Activated CD4-positive, alpha-beta T cell treated with anti-CD3 and anti-CD28 coated beads for 36 hours (primary cell): ENCODE measurements around the gene CELSR1. TPM values are rescaled to one million over a fixed set of nuclear protein-coding genes. Genes with fewer than 3 reads are reported as not detected.

Experiments
- ATAC-seq: fragments of 200-7000 bp; cut with Tn5 transposase; one replicate; pipeline ENCODE4 v1.10.0; 2021; ENCODE audit warnings: mild to moderate bottlenecking, moderate library complexity
- CTCF ChIA-PET: fragments of 350-600 bp; sonication (Branson Sonifier 250); formaldehyde crosslinking; loops from one replicate; lab custom pipeline; 2021; ENCODE audit warnings: antibody characterized with exemption; lab: Charles Lee
- POLR2A ChIA-PET: fragments of 350-600 bp; sonication (Branson Sonifier 250); formaldehyde crosslinking; loops from one replicate; lab custom pipeline; 2021; ENCODE audit warnings: antibody characterized with exemption, inconsistent platforms; lab: Charles Lee
- DNase-seq: peaks from one replicate; pipeline ENCODE4 v3.0.0-alpha.2; 2020
- H3K27ac Mint-ChIP-seq: one replicate; pipeline ENCODE4 v1.8.0; 2021; ENCODE audit warnings: mixed read lengths
- H3K27me3 Mint-ChIP-seq: one replicate; pipeline ENCODE4 v1.8.0; 2021; ENCODE audit warnings: mixed read lengths
- H3K36me3 Mint-ChIP-seq: one replicate; pipeline ENCODE4 v1.8.0; 2021; ENCODE audit warnings: low read depth, mixed read lengths
- H3K4me1 Mint-ChIP-seq: one replicate; pipeline ENCODE4 v1.8.0; 2021; ENCODE audit warnings: mixed read lengths
- H3K4me3 Mint-ChIP-seq: one replicate; pipeline ENCODE4 v1.8.0; 2021; ENCODE audit warnings: mild to moderate bottlenecking, moderate library complexity, mixed read lengths
- H3K9me3 Mint-ChIP-seq: one replicate; pipeline ENCODE4 v1.8.0; 2021; ENCODE audit warnings: low read depth, mixed read lengths
- intact Hi-C, 2 experiments: fragments of 100-400 bp; cut with DNase I in 1 of 2; cut with micrococcal nuclease in 1 of 2; formaldehyde crosslinking; loops; one replicate each; pipeline versions ENCODE4 v1.14.2 to v1.15.1; 2022 to 2024; cut with DNase I, micrococcal nuclease
- total RNA-seq, 2 experiments: library from RNA; stranded (reverse); gene quantifications; one replicate each; pipeline ENCODE4 v1.2.3, GENCODE V29; 2021

CELSR1 gene, protein sequence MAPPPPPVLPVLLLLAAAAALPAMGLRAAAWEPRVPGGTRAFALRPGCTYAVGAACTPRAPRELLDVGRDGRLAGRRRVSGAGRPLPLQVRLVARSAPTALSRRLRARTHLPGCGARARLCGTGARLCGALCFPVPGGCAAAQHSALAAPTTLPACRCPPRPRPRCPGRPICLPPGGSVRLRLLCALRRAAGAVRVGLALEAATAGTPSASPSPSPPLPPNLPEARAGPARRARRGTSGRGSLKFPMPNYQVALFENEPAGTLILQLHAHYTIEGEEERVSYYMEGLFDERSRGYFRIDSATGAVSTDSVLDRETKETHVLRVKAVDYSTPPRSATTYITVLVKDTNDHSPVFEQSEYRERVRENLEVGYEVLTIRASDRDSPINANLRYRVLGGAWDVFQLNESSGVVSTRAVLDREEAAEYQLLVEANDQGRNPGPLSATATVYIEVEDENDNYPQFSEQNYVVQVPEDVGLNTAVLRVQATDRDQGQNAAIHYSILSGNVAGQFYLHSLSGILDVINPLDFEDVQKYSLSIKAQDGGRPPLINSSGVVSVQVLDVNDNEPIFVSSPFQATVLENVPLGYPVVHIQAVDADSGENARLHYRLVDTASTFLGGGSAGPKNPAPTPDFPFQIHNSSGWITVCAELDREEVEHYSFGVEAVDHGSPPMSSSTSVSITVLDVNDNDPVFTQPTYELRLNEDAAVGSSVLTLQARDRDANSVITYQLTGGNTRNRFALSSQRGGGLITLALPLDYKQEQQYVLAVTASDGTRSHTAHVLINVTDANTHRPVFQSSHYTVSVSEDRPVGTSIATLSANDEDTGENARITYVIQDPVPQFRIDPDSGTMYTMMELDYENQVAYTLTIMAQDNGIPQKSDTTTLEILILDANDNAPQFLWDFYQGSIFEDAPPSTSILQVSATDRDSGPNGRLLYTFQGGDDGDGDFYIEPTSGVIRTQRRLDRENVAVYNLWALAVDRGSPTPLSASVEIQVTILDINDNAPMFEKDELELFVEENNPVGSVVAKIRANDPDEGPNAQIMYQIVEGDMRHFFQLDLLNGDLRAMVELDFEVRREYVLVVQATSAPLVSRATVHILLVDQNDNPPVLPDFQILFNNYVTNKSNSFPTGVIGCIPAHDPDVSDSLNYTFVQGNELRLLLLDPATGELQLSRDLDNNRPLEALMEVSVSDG (N-terminal part only)
- total RNA-seq, result under 1 TPM; 0.43 to 0.46 TPM

DNA sequence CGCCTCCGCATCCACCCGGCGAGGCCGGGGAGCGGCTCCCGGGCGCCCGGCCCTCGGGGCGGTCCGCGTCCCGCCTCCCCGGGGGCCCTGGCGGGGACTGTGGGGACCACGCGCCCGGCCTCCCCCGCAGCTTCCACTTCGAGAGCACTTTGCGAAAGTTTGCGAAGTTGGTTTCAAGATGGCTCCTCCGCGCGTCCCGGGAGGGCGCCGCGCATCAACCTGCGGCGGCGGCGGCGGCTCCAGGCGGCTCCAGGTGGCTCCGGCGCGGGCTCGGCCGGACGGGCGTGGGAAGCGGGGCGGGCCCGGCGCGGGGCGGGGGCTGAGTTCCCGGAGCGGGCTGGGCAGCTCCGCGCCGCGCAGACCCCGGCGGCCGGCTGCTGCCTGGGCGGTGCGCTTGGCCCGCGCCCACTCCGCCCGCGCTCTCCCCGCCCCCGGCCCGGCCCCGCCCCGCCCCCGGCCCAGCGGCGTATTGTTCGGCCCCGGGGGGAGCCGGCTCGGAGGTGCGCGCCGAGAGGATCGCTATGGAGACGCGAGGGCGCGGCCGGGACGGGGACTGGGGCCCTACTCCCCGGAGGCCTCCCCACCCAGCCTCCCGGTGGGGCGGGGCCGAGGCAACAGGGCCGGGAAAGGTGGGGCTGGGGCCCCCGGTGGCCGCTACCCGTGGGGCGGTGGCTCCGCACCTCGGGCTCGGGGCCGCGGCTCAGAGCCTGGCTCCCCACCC lies at the start of gene CELSR1:
Gene CELSR1, minus strand, starts transcription at position 396 of the 721 bp plus-strand sequence. CDS start 450 bp downstream, outside the sequence.
- CTCF ChIA-PET, result no interaction called here
- intact Hi-C loops, result no loop called here
- H3K27ac Mint-ChIP-seq, result no peak within 1 kb of the TSS
- H3K4me1 Mint-ChIP-seq, result peaks cover 8% of the 10 kb centered on the region
- peaks cover 29% of the 10 kb centered on the region for H3K27me3 Mint-ChIP-seq
- peak; percentile 55 for DNase-seq
- POLR2A ChIA-PET, result no interaction called here
- no peaks in the 10 kb centered on the region for H3K36me3 Mint-ChIP-seq
- ATAC-seq, result peak; percentile 52
- no peaks in the 10 kb centered on the region for H3K9me3 Mint-ChIP-seq
- H3K4me3 Mint-ChIP-seq, result no peak within 1 kb of the TSS

DNA sequence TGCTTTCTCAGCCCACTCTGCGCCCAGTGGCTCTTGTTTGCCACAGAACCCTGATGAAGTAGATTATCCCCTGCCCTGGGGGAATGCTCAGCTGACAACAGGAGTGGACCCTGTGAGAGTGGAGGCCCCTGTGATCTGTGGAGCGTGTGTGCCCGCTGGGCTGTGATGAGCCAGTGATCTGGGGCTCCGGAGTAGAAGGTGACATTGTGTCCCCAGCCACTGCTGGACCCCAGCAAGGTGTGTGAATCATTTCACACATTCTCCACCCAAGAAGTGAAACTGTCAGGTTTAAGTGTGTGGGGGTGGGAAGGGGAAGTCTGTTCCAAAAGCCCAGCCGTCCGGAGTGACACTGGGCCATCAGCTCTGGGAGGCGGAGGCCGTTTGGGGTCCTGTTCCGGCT lies 49.6 kb upstream of the CELSR1 start:
- CTCF ChIA-PET, result interaction anchor here (0.5 to 1.9 kb wide), 3 partner anchors 23 to 303 kb away, joined by 3 to 6 read pairs (median 4); no protein-coding TSS in a partner anchor
- no peaks in the 10 kb centered on the region for H3K27me3 Mint-ChIP-seq
- H3K4me1 Mint-ChIP-seq, result peaks cover 20% of the 10 kb centered on the region
- no peaks in the 10 kb centered on the region for H3K9me3 Mint-ChIP-seq
- no peaks in the 10 kb centered on the region for H3K36me3 Mint-ChIP-seq
- DNase-seq (peak; percentile 26), ATAC-seq (peak; percentile 57)
- peak overlapping the region; percentile 72 for H3K27ac Mint-ChIP-seq
- peak overlapping the region; percentile 21 for H3K4me3 Mint-ChIP-seq
- POLR2A ChIA-PET, result interaction anchor here (0.6 kb wide), 1 partner anchor 91 kb away, joined by 3 read pairs; no protein-coding TSS in a partner anchor
- intact Hi-C loops, result no loop called here

DNA sequence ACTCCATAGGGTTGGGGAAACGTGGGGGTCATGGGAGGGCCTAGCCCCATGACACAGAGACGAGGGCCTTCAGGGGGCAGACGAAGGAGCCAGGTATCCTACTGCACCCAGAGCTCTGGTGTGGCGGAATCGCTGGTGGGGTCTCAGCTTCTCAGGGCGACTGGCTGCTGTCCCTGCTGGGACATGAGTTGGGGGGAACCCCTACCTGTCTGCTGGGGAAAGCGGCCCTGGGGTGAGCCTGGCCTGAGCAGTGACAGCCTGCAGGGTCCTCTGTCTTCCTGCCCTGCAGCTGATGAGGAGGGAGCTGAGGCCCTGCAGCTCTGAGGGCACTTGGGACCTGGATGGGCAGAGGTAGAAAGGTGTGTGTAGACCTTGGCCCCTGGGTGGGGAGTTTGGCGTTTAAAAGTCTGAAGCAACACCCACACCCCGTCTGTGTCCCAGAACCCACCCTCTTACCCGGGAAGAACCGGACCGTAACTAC lies 49.2 kb upstream of the CELSR1 start:
- H3K4me1 Mint-ChIP-seq, result peaks cover 17% of the 10 kb centered on the region
- ChIA-PET POLR2A (no interaction called here), CTCF (interaction anchor here (0.5 to 0.6 kb wide), 2 partner anchors 172 to 304 kb away, joined by 3 to 4 read pairs; no protein-coding TSS in a partner anchor)
- ATAC-seq (no peak), DNase-seq (no peak)
- no peak overlapping the region for H3K27ac Mint-ChIP-seq
- H3K9me3 Mint-ChIP-seq, result no peaks in the 10 kb centered on the region
- H3K36me3 Mint-ChIP-seq, result no peaks in the 10 kb centered on the region
- intact Hi-C loops, result no loop called here
- H3K27me3 Mint-ChIP-seq, result no peaks in the 10 kb centered on the region
- H3K4me3 Mint-ChIP-seq, result no peak overlapping the region

DNA sequence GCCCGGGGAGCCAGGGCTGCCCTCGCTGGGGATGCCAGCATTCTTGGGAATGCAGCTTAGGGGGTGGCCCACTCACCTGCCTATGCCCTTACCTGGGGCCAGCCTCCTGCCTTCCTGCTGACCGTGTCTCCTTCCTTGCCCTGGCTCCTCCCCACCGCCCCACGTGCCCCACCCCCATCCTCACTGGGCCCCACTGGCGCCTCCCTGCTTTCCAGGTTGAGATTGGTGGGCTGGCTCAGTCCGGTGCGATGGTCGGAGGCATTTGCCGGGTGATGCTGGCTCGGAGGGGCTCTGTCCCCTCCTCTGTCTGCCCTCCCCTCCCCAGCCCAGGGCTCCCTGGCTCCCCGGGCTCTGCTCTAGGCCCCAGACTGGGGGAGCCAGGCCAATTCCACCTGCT lies 48.7 kb upstream of the CELSR1 start:
- Mint-ChIP-seq H3K27me3 (no peaks in the 10 kb centered on the region), H3K4me1 (peaks cover 22% of the 10 kb centered on the region), H3K27ac (no peak overlapping the region), H3K9me3 (no peaks in the 10 kb centered on the region), H3K36me3 (no peaks in the 10 kb centered on the region), H3K4me3 (no peak overlapping the region)
- no peak for ATAC-seq
- no peak for DNase-seq
- intact Hi-C loops, result no loop called here
- ChIA-PET POLR2A (no interaction called here), CTCF (no interaction called here)

DNA sequence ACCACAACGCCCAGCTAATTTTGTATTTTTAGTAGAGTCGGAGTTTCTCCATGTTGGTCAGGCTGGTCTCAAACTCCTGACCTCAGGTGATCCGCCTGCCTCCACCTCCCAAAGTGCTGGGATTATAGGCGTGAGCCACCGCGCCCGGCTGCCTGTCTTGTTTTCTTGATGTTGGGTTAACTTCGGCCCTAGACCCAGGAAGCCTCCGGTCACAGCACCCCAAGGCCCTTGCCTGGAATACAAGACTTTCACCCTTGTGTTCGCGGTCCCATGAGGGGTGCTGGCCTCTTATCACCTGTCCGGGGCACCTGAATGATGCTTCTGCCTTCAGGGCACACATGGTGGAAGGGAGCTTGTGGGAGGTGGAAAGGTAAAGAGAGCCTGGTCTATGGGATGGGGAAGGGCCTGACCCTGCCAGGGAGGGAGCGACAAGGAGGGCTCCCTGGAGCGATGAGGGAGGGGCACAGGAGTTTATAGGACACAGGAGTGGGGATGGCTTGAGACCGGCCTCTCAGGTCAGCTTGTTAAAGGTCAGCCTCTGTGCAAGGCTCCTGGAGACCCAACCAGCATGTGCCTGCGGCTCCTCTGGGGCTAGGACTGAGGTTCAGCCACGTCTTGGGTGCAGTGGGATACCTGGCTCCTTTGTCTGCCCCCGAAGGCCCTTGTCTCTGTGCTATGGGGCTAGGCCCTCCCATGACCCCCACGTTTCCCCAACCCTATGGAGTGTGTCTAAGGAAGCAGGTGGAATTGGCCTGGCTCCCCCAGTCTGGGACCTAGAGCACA lies 48.1 kb upstream of the CELSR1 start:
- peaks cover 24% of the 10 kb centered on the region for H3K4me1 Mint-ChIP-seq

DNA sequence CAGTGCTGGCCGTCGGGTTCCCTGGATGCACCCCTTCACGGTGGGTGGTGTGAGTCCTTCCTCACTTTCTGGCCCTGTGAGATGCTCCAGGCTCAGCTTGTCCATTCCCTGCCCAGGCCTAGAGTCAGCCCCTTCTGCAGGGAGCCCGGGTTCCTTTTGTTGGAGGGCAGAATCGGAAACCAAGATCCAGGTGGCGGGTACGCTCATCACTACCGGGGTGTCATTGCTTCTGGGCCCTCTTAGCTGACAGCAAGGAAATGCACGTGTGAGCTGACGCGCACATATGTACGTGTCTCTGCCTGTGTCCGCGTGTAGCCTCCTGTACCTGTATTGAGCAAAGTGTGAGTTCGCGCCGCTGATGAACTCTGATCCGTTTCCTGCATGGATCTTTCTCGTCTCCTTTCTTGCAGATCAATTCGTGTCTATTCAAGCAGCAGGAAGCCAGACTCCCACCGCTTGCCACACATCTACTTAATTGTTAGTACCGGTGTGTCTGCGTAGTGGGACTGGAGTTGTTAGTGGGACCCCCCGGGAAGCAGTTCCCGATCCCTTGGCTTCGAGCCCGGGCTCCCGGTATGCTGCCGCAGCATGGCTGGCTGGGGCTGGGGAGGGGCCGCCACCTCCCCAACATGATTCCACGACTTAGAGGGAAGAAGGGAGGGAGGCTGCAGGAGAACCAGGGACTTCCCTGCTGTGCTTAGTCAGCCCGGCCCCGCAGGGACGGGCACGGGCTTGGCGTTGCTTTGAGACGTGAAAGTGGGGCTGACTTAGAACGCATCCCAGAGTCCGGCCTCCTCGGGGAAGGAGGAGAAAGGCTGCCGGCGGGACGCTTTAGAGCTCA lies 46.9 kb upstream of the CELSR1 start:
- CTCF ChIA-PET, result no interaction called here
- DNase-seq, result no peak
- no peaks in the 10 kb centered on the region for H3K36me3 Mint-ChIP-seq
- POLR2A ChIA-PET, result no interaction called here
- H3K4me1 Mint-ChIP-seq, result peaks cover 30% of the 10 kb centered on the region
- no peaks in the 10 kb centered on the region for H3K9me3 Mint-ChIP-seq
- H3K4me3 Mint-ChIP-seq, result no peak overlapping the region
- H3K27me3 Mint-ChIP-seq, result no peaks in the 10 kb centered on the region
- no peak for ATAC-seq
- H3K27ac Mint-ChIP-seq, result no peak overlapping the region
- intact Hi-C loops, result no loop called here

More for the DNA sequence above, 48.1 kb upstream of the CELSR1 start:
- ATAC-seq, result no peak
- H3K9me3 Mint-ChIP-seq, result no peaks in the 10 kb centered on the region
- ChIA-PET CTCF (no interaction called here), POLR2A (no interaction called here)
- no peak overlapping the region for H3K4me3 Mint-ChIP-seq
- no peaks in the 10 kb centered on the region for H3K36me3 Mint-ChIP-seq
- DNase-seq, result no peak
- intact Hi-C loops, result no loop called here
- no peaks in the 10 kb centered on the region for H3K27me3 Mint-ChIP-seq
- H3K27ac Mint-ChIP-seq, result no peak overlapping the region

DNA sequence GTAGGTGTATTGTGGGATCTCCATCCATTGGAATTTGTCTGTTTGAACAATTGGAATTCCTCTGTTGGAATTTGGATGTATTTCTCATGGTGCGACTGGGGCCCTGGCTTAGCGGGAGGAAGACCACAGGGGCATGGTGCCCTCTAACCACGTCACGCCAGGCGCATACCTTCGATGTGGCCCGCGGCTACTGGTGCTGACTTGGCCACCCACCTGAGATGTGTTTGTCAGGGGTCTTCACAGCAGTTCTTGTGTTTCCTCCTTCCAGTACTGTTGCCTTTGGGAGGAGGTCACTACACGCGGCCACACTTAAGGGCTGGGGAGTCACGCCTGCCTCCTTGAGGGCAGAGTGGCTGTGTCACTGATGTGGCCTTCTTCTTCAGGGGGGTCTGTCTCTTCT lies 46.2 kb upstream of the CELSR1 start:
- Mint-ChIP-seq H3K27ac (no peak overlapping the region), H3K9me3 (no peaks in the 10 kb centered on the region), H3K4me3 (no peak overlapping the region), H3K4me1 (peaks cover 37% of the 10 kb centered on the region), H3K27me3 (no peaks in the 10 kb centered on the region), H3K36me3 (no peaks in the 10 kb centered on the region)
- ATAC-seq, result no peak
- DNase-seq, result no peak
- intact Hi-C loops, result no loop called here
- CTCF ChIA-PET, result no interaction called here
- POLR2A ChIA-PET, result no interaction called here

DNA sequence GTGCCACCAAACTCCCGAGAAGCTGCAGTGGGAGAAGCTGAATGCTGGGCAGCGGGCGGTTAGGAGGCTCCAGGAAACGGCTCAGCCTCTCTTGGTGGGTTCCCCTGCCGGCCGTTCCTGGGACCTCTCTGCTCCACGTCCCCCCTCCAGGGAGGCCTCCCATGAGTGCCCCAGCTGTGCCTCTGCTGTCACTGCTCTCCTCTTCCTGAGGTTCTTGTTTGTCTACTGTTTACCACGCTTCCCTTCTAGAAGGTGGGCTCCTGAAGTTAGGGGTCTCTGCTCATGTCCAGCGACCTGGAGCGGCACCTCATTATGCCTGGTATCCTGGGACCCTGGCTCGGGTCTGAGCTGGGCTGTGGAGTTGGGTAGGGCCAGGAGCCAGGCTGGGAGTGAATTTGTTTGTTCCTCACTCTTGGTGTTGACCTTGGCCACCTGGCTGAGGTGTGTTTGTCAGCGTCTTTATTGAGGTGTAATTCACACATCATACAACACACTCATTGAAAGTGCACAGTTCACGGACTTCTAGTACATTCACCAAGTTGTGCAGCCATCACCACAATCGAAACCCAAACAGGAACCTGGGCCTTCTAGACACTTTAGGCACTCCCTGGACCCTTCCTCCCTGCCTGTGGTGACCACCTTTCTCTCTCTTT lies 45.0 kb upstream of the CELSR1 start:
- no peaks in the 10 kb centered on the region for H3K9me3 Mint-ChIP-seq
- CTCF ChIA-PET, result interaction anchor here (0.9 kb wide), 1 partner anchor 19 kb away, joined by 3 read pairs; no protein-coding TSS in a partner anchor
- POLR2A ChIA-PET, result no interaction called here
- H3K4me1 Mint-ChIP-seq, result peaks cover 38% of the 10 kb centered on the region
- H3K36me3 Mint-ChIP-seq, result no peaks in the 10 kb centered on the region
- ATAC-seq (no peak), DNase-seq (no peak)
- no peaks in the 10 kb centered on the region for H3K27me3 Mint-ChIP-seq
- no peak overlapping the region for H3K4me3 Mint-ChIP-seq
- H3K27ac Mint-ChIP-seq, result no peak overlapping the region
- intact Hi-C loops, result no loop called here

DNA sequence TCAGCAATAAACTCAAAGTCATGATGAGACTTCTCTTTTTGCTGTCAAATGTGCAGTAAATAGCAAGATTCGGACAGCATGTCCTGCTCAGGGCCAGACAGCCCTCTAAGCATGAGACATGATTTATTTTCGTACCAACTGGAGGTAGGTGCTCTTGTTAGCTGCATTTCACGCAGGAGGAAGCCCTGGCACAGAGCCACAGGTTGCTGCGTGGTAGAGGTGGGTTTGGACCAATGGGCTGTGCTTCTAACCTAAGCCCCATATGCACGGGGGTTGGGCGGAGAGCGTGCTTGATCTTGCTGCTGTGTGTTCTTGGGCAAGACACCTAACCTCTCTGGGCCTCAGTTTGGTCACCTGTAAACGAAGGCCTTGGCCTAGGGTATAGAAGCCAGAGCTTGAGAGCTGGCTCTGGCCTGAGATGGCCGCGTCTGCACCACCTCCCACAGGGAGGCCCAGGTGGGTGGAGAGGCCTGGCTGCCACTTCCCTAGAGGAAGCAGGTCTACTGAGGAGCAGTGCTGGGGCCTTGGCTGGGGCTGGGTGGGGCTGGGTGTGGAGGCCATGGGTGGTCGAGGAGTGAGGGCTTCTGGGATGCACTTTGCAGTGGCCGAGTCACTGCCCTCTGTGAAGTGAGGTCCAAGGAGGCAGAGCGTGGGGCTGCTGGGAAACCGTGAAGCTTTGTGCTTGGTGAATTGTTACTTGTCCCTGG lies 44.3 kb upstream of the CELSR1 start:
- H3K36me3 Mint-ChIP-seq, result no peaks in the 10 kb centered on the region
- intact Hi-C loops, result no loop called here

More for the DNA sequence above, 44.3 kb upstream of the CELSR1 start:
- no peak for DNase-seq
- Mint-ChIP-seq H3K27ac (no peak overlapping the region), H3K4me3 (no peak overlapping the region), H3K9me3 (no peaks in the 10 kb centered on the region), H3K27me3 (no peaks in the 10 kb centered on the region), H3K4me1 (peaks cover 31% of the 10 kb centered on the region)
- no peak for ATAC-seq
- CTCF ChIA-PET, result interaction anchor here (0.9 kb wide), 1 partner anchor 18 kb away, joined by 3 read pairs; no protein-coding TSS in a partner anchor
- POLR2A ChIA-PET, result no interaction called here
